Breast epithelium (tissue), 3 donors: ENCODE measurements around the gene GDNF.

ENCODE experiments used
- CTCF ChIP-seq, 3 donors: fragments of 450-650 bp; IDR thresholded peaks; one replicate each; pipeline ENCODE4 v1.5.1; 2016 to 2017; ENCODE audit warnings: antibody characterized with exemption in 3 of 3, mild to moderate bottlenecking in 3 of 3, moderate library complexity in 3 of 3
- POLR2A ChIP-seq: fragments of 450-650 bp; IDR thresholded peaks from one replicate; pipeline ENCODE4 v1.6.1; 2016; ENCODE audit warnings: antibody characterized with exemption, mild to moderate bottlenecking, moderate library complexity

- no peak for TF ChIP-seq POLR2A
- no peak for TF ChIP-seq CTCF (IDR thresholded peaks at IDR 0.05)
These were observed 35.4 kb upstream of the GDNF start for GRCh38 chr5:37875051-37875787.
